Fibroblast of lung (primary cell): ENCODE measurements around the gene PIK3C2G. TPM values are rescaled to one million over a fixed set of nuclear protein-coding genes. Genes with fewer than 3 reads are reported as not detected.

ENCODE experiments used
- DNase-seq, 2 donors: peaks; one replicate each; pipeline versions ENCODE4 v3.0.0 to v3.0.0-alpha.2; 2010; ENCODE audit warnings: low read depth in 2 of 2
- H2AFZ ChIP-seq: 2 replicates; pipeline ENCODE4 v1.5.1; 2012; ENCODE audit warnings: low read length, control low read depth, inconsistent platforms
- H3K27ac ChIP-seq: 2 replicates; pipeline ENCODE4 v1.5.1; 2011; ENCODE audit warnings: low read length, control low read depth; ENCODE audit not compliant: insufficient read depth
- H3K27me3 ChIP-seq: 2 replicates; pipeline ENCODE4 v1.5.1; 2011; ENCODE audit warnings: mild to moderate bottlenecking, low read length; ENCODE audit not compliant: control insufficient read depth, insufficient read depth
- H3K36me3 ChIP-seq: 2 replicates; pipeline ENCODE4 v1.5.1; 2011; ENCODE audit warnings: low read length; ENCODE audit not compliant: control insufficient read depth, insufficient read depth
- H3K4me1 ChIP-seq: 2 replicates; pipeline ENCODE4 v1.5.1; 2011; ENCODE audit warnings: low read length; ENCODE audit not compliant: control insufficient read depth, insufficient read depth; ENCODE audit errors: extremely low read depth
- H3K4me2 ChIP-seq: 2 replicates; pipeline ENCODE4 v1.5.1; 2011; ENCODE audit warnings: low read length, control low read depth; ENCODE audit not compliant: insufficient read depth; ENCODE audit errors: extremely low read depth
- H3K4me3 ChIP-seq, 4 experiments: fragments of 200-600 bp in 1 of 4; sonication (generic) in 1 of 4; replicated peaks in 1 of 4; 2 replicates each; pipeline ENCODE4 v1.5.1; 2011 to 2016; ENCODE audit warnings: low read length in 4 of 4, low read depth in 3 of 4, mild to moderate bottlenecking in 3 of 4, control low read depth in 2 of 4, inconsistent platforms in 1 of 4, mixed read lengths in 1 of 4; ENCODE audit not compliant: insufficient read depth in 1 of 4; ENCODE audit errors: control extremely low read depth in 1 of 4
- H3K79me2 ChIP-seq: 2 replicates; pipeline ENCODE4 v1.5.1; 2012; ENCODE audit warnings: mild to moderate bottlenecking, low read length, inconsistent platforms; ENCODE audit not compliant: control insufficient read depth, insufficient read depth
- H3K9ac ChIP-seq: 2 replicates; pipeline ENCODE4 v1.5.1; 2011; ENCODE audit warnings: mild to moderate bottlenecking, low read length, control low read depth; ENCODE audit not compliant: insufficient read depth
- H3K9me3 ChIP-seq: 2 replicates; pipeline ENCODE4 v1.5.1; 2012; ENCODE audit warnings: low read depth, low read length; ENCODE audit not compliant: control insufficient read depth, insufficient read depth
- H4K20me1 ChIP-seq: 2 replicates; pipeline ENCODE4 v1.5.1; 2011; ENCODE audit warnings: low read length; ENCODE audit not compliant: control insufficient read depth, insufficient read depth; ENCODE audit errors: extremely low read depth
- EZH2 ChIP-seq: IDR thresholded peaks from 2 replicates; pipeline ENCODE4 v1.5.1; 2012; ENCODE audit warnings: low read length, control low read depth, mild to moderate bottlenecking; ENCODE audit errors: missing control alignments
- polyA plus RNA-seq, 2 donors: library from polyadenylated mRNA; depleted of rRNA in 1 of 2; stranded (reverse) in 1 of 2; unstranded in 1 of 2; fragments of >200 nt; gene quantifications; 2 replicates each; pipeline ENCODE4 v1.2.1, GENCODE V29; 2011 to 2012; ENCODE audit warnings: missing spikeins in 1 of 2
- total RNA-seq: library from RNA; depleted of rRNA; stranded (reverse); fragments of >200 nt; gene quantifications from 2 replicates; pipeline ENCODE4 v1.2.1, GENCODE V29; 2014
- TF ChIP-seq, protein P1 (sequence below), 2 donors: IDR thresholded peaks in 1 of 2; conservative IDR thresholded peaks in 1 of 2; 1 replicate in 1 of 2; 2 replicates in 1 of 2; pipeline ENCODE4 v1.5.1; 2011 to 2012; ENCODE audit warnings: low read length in 2 of 2, control low read depth in 1 of 2, inconsistent platforms in 1 of 2, low read depth in 1 of 2, mild to moderate bottlenecking in 1 of 2

PIK3C2G gene
- total and polyA plus RNA-seq, 2 donors (not counting 1 experiment from before 2014, with no cell fraction given): not detected

GRCh38 chr12:18620986-18621385 lies 359.7 kb downstream of the PIK3C2G start:
- H3K9ac ChIP-seq: no peak overlapping the region
- no peaks in the 10 kb centered on the region for H3K4me1 ChIP-seq
- DNase-seq: no peak
- TF ChIP-seq EZH2: no peak
- TF ChIP-seq, protein P1, sequence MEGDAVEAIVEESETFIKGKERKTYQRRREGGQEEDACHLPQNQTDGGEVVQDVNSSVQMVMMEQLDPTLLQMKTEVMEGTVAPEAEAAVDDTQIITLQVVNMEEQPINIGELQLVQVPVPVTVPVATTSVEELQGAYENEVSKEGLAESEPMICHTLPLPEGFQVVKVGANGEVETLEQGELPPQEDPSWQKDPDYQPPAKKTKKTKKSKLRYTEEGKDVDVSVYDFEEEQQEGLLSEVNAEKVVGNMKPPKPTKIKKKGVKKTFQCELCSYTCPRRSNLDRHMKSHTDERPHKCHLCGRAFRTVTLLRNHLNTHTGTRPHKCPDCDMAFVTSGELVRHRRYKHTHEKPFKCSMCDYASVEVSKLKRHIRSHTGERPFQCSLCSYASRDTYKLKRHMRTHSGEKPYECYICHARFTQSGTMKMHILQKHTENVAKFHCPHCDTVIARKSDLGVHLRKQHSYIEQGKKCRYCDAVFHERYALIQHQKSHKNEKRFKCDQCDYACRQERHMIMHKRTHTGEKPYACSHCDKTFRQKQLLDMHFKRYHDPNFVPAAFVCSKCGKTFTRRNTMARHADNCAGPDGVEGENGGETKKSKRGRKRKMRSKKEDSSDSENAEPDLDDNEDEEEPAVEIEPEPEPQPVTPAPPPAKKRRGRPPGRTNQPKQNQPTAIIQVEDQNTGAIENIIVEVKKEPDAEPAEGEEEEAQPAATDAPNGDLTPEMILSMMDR (conservative IDR thresholded peaks at IDR 0.05 in 1 of 2, IDR thresholded peaks at IDR 0.05 in 1 of 2; ENCODE audit: low read depth in 1 of 2, low read length in 2 of 2): no peak
- H4K20me1 ChIP-seq: no peaks in the 10 kb centered on the region
- H3K4me2 ChIP-seq: no peak overlapping the region
- no peaks in the 10 kb centered on the region for H3K79me2 ChIP-seq
- no peak overlapping the region for H3K4me3 ChIP-seq
- H2AFZ ChIP-seq: no peak overlapping the region
- no peaks in the 10 kb centered on the region for H3K36me3 ChIP-seq
- H3K9me3 ChIP-seq: no peaks in the 10 kb centered on the region
- no peaks in the 10 kb centered on the region for H3K27me3 ChIP-seq
- H3K27ac ChIP-seq: no peak overlapping the region

DNA sequence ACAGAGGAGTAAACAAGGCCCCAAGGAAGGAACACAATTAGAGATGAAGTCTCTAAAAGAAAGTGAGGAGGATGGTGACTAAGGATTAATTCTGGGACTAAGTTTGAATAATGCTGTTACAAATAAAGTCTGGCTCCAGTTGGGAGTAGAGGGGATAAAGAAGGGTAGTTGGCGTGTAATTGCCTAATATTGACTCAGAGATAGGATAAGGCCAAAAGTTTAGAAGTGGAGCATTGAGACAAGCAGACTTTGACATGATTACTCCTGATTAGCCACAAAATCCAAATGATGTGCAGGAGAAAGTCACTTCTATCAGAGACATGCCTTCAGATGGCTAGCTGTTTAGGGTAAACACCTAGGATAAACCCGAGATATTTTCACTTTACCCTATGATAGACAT lies 368.1 kb downstream of the PIK3C2G start:
- no peaks in the 10 kb centered on the region for H4K20me1 ChIP-seq
- no peak for DNase-seq
- H3K27ac ChIP-seq: no peak overlapping the region
- no peaks in the 10 kb centered on the region for H3K4me1 ChIP-seq
- no peaks in the 10 kb centered on the region for H3K27me3 ChIP-seq
- H3K36me3 ChIP-seq: no peaks in the 10 kb centered on the region
- TF ChIP-seq EZH2: no peak
- TF ChIP-seq, protein P1 (conservative IDR thresholded peaks at IDR 0.05 in 1 of 2, IDR thresholded peaks at IDR 0.05 in 1 of 2; ENCODE audit: low read depth in 1 of 2, low read length in 2 of 2): no peak
- no peak overlapping the region for H3K4me2 ChIP-seq
- no peaks in the 10 kb centered on the region for H3K79me2 ChIP-seq
- no peak overlapping the region for H3K4me3 ChIP-seq
- H2AFZ ChIP-seq: no peak overlapping the region
- no peak overlapping the region for H3K9ac ChIP-seq
- H3K9me3 ChIP-seq: no peaks in the 10 kb centered on the region

DNA sequence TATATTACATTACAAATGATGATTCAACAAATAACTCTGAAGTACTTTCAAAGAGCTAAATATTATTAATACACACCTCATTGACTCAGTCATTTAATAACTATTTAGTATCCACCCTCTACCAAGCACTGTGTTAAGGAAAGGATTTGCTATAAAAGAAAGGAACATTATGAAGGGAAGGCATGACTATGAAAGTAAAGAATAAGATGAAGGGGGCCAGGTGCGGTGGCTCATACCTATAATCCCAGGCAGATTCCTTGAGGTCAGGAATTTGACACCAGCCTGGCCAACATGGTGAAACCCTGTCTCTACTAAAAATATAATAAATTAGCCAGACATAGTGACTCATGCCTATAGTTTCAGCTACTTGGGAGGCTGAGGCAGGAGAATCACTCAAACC lies 368.6 kb downstream of the PIK3C2G start:
- no peaks in the 10 kb centered on the region for H3K27me3 ChIP-seq
- H2AFZ ChIP-seq: no peak overlapping the region
- DNase-seq: peak in 1 of 2 donors; percentile 9
- no peak overlapping the region for H3K4me3 ChIP-seq
- H3K9me3 ChIP-seq: no peaks in the 10 kb centered on the region
- H3K4me2 ChIP-seq: no peak overlapping the region
- no peaks in the 10 kb centered on the region for H3K36me3 ChIP-seq
- H3K9ac ChIP-seq: no peak overlapping the region
- no peaks in the 10 kb centered on the region for H3K79me2 ChIP-seq
- TF ChIP-seq EZH2: no peak
- no peaks in the 10 kb centered on the region for H3K4me1 ChIP-seq
- no peaks in the 10 kb centered on the region for H4K20me1 ChIP-seq
- no peak overlapping the region for H3K27ac ChIP-seq
